ENCODE data around the gene CTDNEP1.

- TF ChIP-seq CTCF (IDR thresholded peaks at IDR 0.05 in 8 of 11, conservative IDR thresholded peaks at IDR 0.05 in 3 of 11) = peak in 2 of 11 experiments; percentile 2 to 4
- no peak for TF ChIP-seq POLR2A (IDR thresholded peaks at IDR 0.05)
- TF ChIP-seq POLR2AphosphoS5 (IDR thresholded peaks at IDR 0.05) = no peak
Measured at GRCh38 chr17:7215136-7215638, 36.3 kb downstream of the CTDNEP1 start.

Measured in spleen (tissue), 7 donors.